ENCODE data around the gene ST6GALNAC6. TPM values are rescaled to one million over a fixed set of nuclear protein-coding genes. Genes with fewer than 3 reads are reported as not detected.
"Not testable (repeated sequence)": the region's sequence is repeated elsewhere in the genome, so short reads cannot be mapped to it uniquely, and the experiment has no call there.

The ST6GALNAC6 gene
- total RNA-seq, 4 donors from 2014 or later = 37.7 to 133 (median 111) TPM

- no peaks in the 10 kb centered on the region for H3K36me3 ChIP-seq
- TF ChIP-seq POLR2A (IDR thresholded peaks at IDR 0.05) (peak in 1 of 2 donors; percentile 25), CTCF (IDR thresholded peaks at IDR 0.05) (no peak)
- H3K9me3 ChIP-seq = no peaks in the 10 kb centered on the region
- H3K4me1 ChIP-seq = peaks cover 12 to 41% of the 10 kb centered on the region in 2 donors
- no peaks in the 10 kb centered on the region for H3K27me3 ChIP-seq
- DNase-seq = peak; percentile 73 to 86
- intact Hi-C loops (cut with DNase I; ENCODE audit: low total_unique reads) = no loop called here
- H3K4me3 ChIP-seq = no peak overlapping the region
- H3K27ac ChIP-seq = peak overlapping the region; percentile 85 to 86
Observed at GRCh38 chr9:127838375-127839078, 60.9 kb downstream of the ST6GALNAC6 start.

DNA sequence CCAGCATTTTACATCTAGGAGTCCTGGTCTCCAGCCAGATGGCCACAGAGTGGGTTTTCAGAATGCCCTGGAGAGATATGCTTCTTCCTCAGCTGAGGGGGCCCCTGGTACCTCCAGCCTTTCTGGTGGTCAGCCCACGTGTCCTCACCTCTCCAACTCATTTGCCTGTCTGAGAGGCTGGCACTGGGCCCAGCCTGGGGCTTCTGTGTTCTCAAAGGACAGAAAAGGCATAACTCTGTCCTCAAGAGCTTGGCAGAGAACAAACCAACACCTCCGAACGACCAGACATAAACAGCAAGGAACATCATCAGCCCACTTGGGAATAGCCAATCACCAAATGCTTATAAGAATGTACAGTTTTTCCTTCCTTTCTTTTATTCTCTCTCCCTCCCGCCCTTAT is 62.1 kb downstream of the ST6GALNAC6 start:
- peaks cover 12 to 41% of the 10 kb centered on the region in 2 donors for H3K4me1 ChIP-seq
- intact Hi-C loops (cut with DNase I; ENCODE audit: low total_unique reads) = no loop called here
- no peak for TF ChIP-seq CTCF (IDR thresholded peaks at IDR 0.05)
- no peak for TF ChIP-seq POLR2A (IDR thresholded peaks at IDR 0.05)

GRCh38 chr9:127836561-127836960 is 62.8 kb downstream of the ST6GALNAC6 start:
- intact Hi-C loops (cut with DNase I; ENCODE audit: low total_unique reads); DNase-seq; H3K27me3 ChIP-seq; H3K9me3 ChIP-seq; H3K36me3 ChIP-seq; H3K4me3 ChIP-seq: not testable (repeated sequence)
- Histone ChIP-seq H3K27ac (peak overlapping the region; percentile 85 to 86), H3K4me1 (peaks cover 12 to 41% of the 10 kb centered on the region in 2 donors)

More for the DNA sequence above, 62.1 kb downstream of the ST6GALNAC6 start:
- Histone ChIP-seq H3K4me3 (no peak overlapping the region), H3K27ac (peak overlapping the region; percentile 85 to 86), H3K36me3 (no peaks in the 10 kb centered on the region), H3K27me3 (no peaks in the 10 kb centered on the region), H3K9me3 (no peaks in the 10 kb centered on the region)
- no peak for DNase-seq

GRCh38 chr9:127835991-127836516 is 63.3 kb downstream of the ST6GALNAC6 start:
- no peaks in the 10 kb centered on the region for H3K36me3 ChIP-seq
- H3K4me3 ChIP-seq = no peak overlapping the region
- no peaks in the 10 kb centered on the region for H3K9me3 ChIP-seq
- intact Hi-C loops (cut with DNase I; ENCODE audit: low total_unique reads) = no loop called here
- peaks cover 12 to 41% of the 10 kb centered on the region in 2 donors for H3K4me1 ChIP-seq
- H3K27ac ChIP-seq = peak overlapping the region; percentile 85 to 86
- DNase-seq = peak; percentile 60 to 72
- no peaks in the 10 kb centered on the region for H3K27me3 ChIP-seq
- TF ChIP-seq CTCF (IDR thresholded peaks at IDR 0.05) = no peak
- TF ChIP-seq POLR2A (IDR thresholded peaks at IDR 0.05) = no peak

Small RNA genes within 50 kb of the gene (microRNA-seq; reads per million reads assigned to microRNA genes)
- not detected for gene MIR4672 (ENCODE audit: borderline microRNAs expressed, borderline replicate concordance)

Small RNA genes within 50 kb of the gene (small RNA-seq; reads per million reads assigned to genes)
- not detected for gene MIR4672
- not detected for gene RNA5SP296

Other genes starting within 250 kb of the ST6GALNAC6 start
- 1 to 10 TPM in 3 of 4 donors, not detected in 1; 2.1 to 5.4 (median 4.4) TPM for gene CFAP157, start 192.6 kb downstream of the ST6GALNAC6 start, total RNA-seq
- 10 to 100 TPM in 2 of 4 donors, 1 to 10 TPM in 2; 3.8 to 18.4 (median 10.4) TPM for gene PTRH1, start 183.9 kb downstream of the ST6GALNAC6 start, total RNA-seq
- gene TTC16, start 183.5 kb downstream of the ST6GALNAC6 start, total RNA-seq = 10 to 100 TPM in 1 of 4 donors, under 1 TPM in 2, not detected in 1; 0.48 to 12.6 (median 0.67) TPM
- 10 to 100 TPM in 2 of 4 donors, 1 to 10 TPM in 2; 2.0 to 73.8 (median 7.0) TPM for gene TOR2A, start 164.3 kb downstream of the ST6GALNAC6 start, total RNA-seq
- gene SH2D3C, start 120.9 kb downstream of the ST6GALNAC6 start, total RNA-seq = 10 to 100 TPM in 3 of 4 donors, 1 to 10 TPM in 1; 3.6 to 38.1 (median 19.8) TPM
- 100 to 1,000 TPM in 1 of 4 donors, 10 to 100 TPM in 3; 30.0 to 175 (median 77.4) TPM for gene CDK9, start 113.6 kb downstream of the ST6GALNAC6 start, total RNA-seq
- gene FPGS, start 96.7 kb downstream of the ST6GALNAC6 start, total RNA-seq = 100 to 1,000 TPM in 1 of 4 donors, 10 to 100 TPM in 3; 11.5 to 128 (median 46.6) TPM
- gene ENG, start 44.9 kb downstream of the ST6GALNAC6 start, total RNA-seq = 100 to 1,000 TPM in 1 of 4 donors, 10 to 100 TPM in 3; 14.0 to 256 (median 50.3) TPM
- gene AK1, start 21.9 kb downstream of the ST6GALNAC6 start, total RNA-seq = 10 to 100 TPM in 2 of 4 donors, 1 to 10 TPM in 2; 6.1 to 54.3 (median 15.7) TPM
- gene ST6GALNAC4, start 17.4 kb upstream of the ST6GALNAC6 start, total RNA-seq = 10 to 100 TPM in 3 of 4 donors, under 1 TPM in 1; 0.59 to 41.7 (median 20.7) TPM
- 10 to 100 TPM in 1 of 4 donors, 1 to 10 TPM in 2, not detected in 1; 2.9 to 11.3 (median 3.2) TPM for gene PIP5KL1, start 31.2 kb upstream of the ST6GALNAC6 start, total RNA-seq
- gene DPM2, start 38.3 kb upstream of the ST6GALNAC6 start, total RNA-seq = 10 to 100 TPM in 3 of 4 donors, 1 to 10 TPM in 1; 6.7 to 33.1 (median 15.9) TPM
- gene EEIG1, start 81.4 kb upstream of the ST6GALNAC6 start, total RNA-seq = 100 to 1,000 TPM in 1 of 4 donors, 10 to 100 TPM in 2, 1 to 10 TPM in 1; 5.0 to 140 (median 19.3) TPM
- 10 to 100 TPM in 2 of 4 donors, 1 to 10 TPM in 2; 3.8 to 27.4 (median 10.6) TPM for gene NAIF1, start 167.7 kb upstream of the ST6GALNAC6 start, total RNA-seq
- gene SLC25A25, start 168.6 kb upstream of the ST6GALNAC6 start, total RNA-seq = 10 to 100 TPM; 14.3 to 49.7 (median 49.0) TPM
- gene PTGES2, start 228.1 kb upstream of the ST6GALNAC6 start, total RNA-seq = 100 to 1,000 TPM in 1 of 4 donors, 10 to 100 TPM in 3; 21.5 to 173 (median 64.2) TPM
- 1 to 10 TPM in 1 of 4 donors, under 1 TPM in 1, not detected in 2; 0.98 to 2.6 TPM for gene LCN2, start 249.8 kb upstream of the ST6GALNAC6 start, total RNA-seq